MCF 10A (cell line): ENCODE results near the gene ARHGEF17. TPM values are rescaled to one million over a fixed set of nuclear protein-coding genes. Genes with fewer than 3 reads are reported as not detected.

Source experiments
- BruUV-seq: library from RNA; stranded (reverse); fragments of 400-500 nt; replicated peaks from 2 replicates; lab custom pipeline; 2021; lab: Mats Ljungman, UMichigan
- CTCF ChIA-PET: fragments of 300-600 bp; sonication (Branson Sonifier 250); formaldehyde crosslinking; extraction: SDS; loops from one replicate; lab custom pipeline; 2021; ENCODE audit warnings: antibody characterized with exemption, inconsistent platforms; lab: Yijun Ruan, JAX
- POLR2A ChIA-PET: fragments of 300-600, 350-650 bp; sonication (Branson Sonifier 250); formaldehyde crosslinking; extraction: SDS; loops from one replicate; lab custom pipeline; 2020; ENCODE audit warnings: antibody characterized with exemption, inconsistent platforms; lab: Yijun Ruan, JAX
- DNase-seq: peaks from one replicate; pipeline ENCODE4 v3.0.0-alpha.2; 2018; ENCODE audit not compliant: unreplicated experiment
- H3K27ac Mint-ChIP-seq: one replicate; pipeline ENCODE4 v1.8.0; 2022; ENCODE audit warnings: mild to moderate bottlenecking, low read depth, mixed read lengths; ENCODE audit not compliant: unreplicated experiment
- H3K27me3 Mint-ChIP-seq: one replicate; pipeline ENCODE4 v1.8.0; 2022; ENCODE audit warnings: mixed read lengths; ENCODE audit not compliant: insufficient read depth, unreplicated experiment
- H3K36me3 Mint-ChIP-seq: one replicate; pipeline ENCODE4 v1.8.0; 2022; ENCODE audit warnings: mild to moderate bottlenecking, moderate library complexity, mixed read lengths; ENCODE audit not compliant: insufficient read depth, unreplicated experiment
- H3K4me1 Mint-ChIP-seq: one replicate; pipeline ENCODE4 v1.8.0; 2022; ENCODE audit warnings: mixed read lengths; ENCODE audit not compliant: insufficient read depth, unreplicated experiment
- H3K4me3 Mint-ChIP-seq: one replicate; pipeline ENCODE4 v1.8.0; 2022; ENCODE audit warnings: mild to moderate bottlenecking, moderate library complexity, mixed read lengths; ENCODE audit not compliant: unreplicated experiment
- H3K9me3 Mint-ChIP-seq: one replicate; pipeline ENCODE4 v1.8.0; 2022; ENCODE audit warnings: mixed read lengths; ENCODE audit not compliant: unreplicated experiment
- CTCF ChIP-seq: fragments of 200-600 bp; IDR thresholded peaks from one replicate; pipeline ENCODE4 v1.8.0; 2022; ENCODE audit warnings: antibody characterized with exemption, mild to moderate bottlenecking; ENCODE audit not compliant: unreplicated experiment
- intact Hi-C: fragments of 100-400 bp; cut with micrococcal nuclease; formaldehyde crosslinking; loops from 2 replicates; pipeline ENCODE4 v1.14.1; 2022
- total RNA-seq: library from RNA; stranded (reverse); gene quantifications from 2 replicates; pipeline ENCODE4 v1.2.3, GENCODE V29; 2022

The ARHGEF17 gene
- total RNA-seq, 1 experiment from 2014 or later: 27.6 TPM

GRCh38 chr11:73262851-73263495 lies 45.1 kb upstream of the ARHGEF17 start:
- no peak for TF ChIP-seq CTCF
- peak; percentile 77 for DNase-seq
- ChIA-PET POLR2A (interaction anchor here (0.5 to 1.5 kb wide), 6 partner anchors 13 to 538 kb away, joined by 3 to 4 read pairs (median 4); partner anchors contain the start of gene ATG16L2), CTCF (interaction anchor here (0.6 to 3.9 kb wide), 7 partner anchors 14 to 416 kb away, joined by 3 to 12 read pairs (median 3); no protein-coding TSS in a partner anchor)
- Mint-ChIP-seq H3K27ac (no peak overlapping the region), H3K27me3 (peaks cover 22% of the 10 kb centered on the region), H3K4me3 (no peak overlapping the region), H3K4me1 (peaks cover 6% of the 10 kb centered on the region), H3K36me3 (no peaks in the 10 kb centered on the region), H3K9me3 (no peaks in the 10 kb centered on the region)
- intact Hi-C loops: no loop called here
- no TSS peak for BruUV-seq

GRCh38 chr11:73263640-73264039 lies 44.4 kb upstream of the ARHGEF17 start:
- BruUV-seq: no TSS peak

GRCh38 chr11:73265278-73265810 lies 42.7 kb upstream of the ARHGEF17 start:
- H3K27me3 Mint-ChIP-seq: peaks cover 22% of the 10 kb centered on the region
- H3K9me3 Mint-ChIP-seq: no peaks in the 10 kb centered on the region

More at GRCh38 chr11:73263640-73264039, 44.4 kb upstream of the ARHGEF17 start:
- H3K4me1 Mint-ChIP-seq: peaks cover 6% of the 10 kb centered on the region
- peaks cover 22% of the 10 kb centered on the region for H3K27me3 Mint-ChIP-seq
- TF ChIP-seq CTCF: no peak
- ChIA-PET POLR2A (interaction anchor here (1.5 kb wide), 1 partner anchor 449 kb away, joined by 4 read pairs; the partner anchor contains the start of gene ATG16L2), CTCF (interaction anchor here (0.6 to 3.9 kb wide), 4 partner anchors 86 to 792 kb away, joined by 3 to 12 read pairs (median 3); no protein-coding TSS in a partner anchor)
- no peaks in the 10 kb centered on the region for H3K9me3 Mint-ChIP-seq
- H3K4me3 Mint-ChIP-seq: no peak overlapping the region
- H3K27ac Mint-ChIP-seq: no peak overlapping the region
- no peak for DNase-seq
- H3K36me3 Mint-ChIP-seq: no peaks in the 10 kb centered on the region
- intact Hi-C loops: no loop called here

More at GRCh38 chr11:73265278-73265810, 42.7 kb upstream of the ARHGEF17 start:
- TF ChIP-seq CTCF: no peak
- DNase-seq: no peak
- ChIA-PET CTCF (interaction anchor here (0.5 to 3.9 kb wide), 4 partner anchors 24 to 405 kb away, joined by 3 to 12 read pairs (median 5); no protein-coding TSS in a partner anchor), POLR2A (interaction anchor here (0.6 kb wide), 1 partner anchor 332 kb away, joined by 5 read pairs; no protein-coding TSS in a partner anchor)
- H3K27ac Mint-ChIP-seq: no peak overlapping the region
- peaks cover 6% of the 10 kb centered on the region for H3K4me1 Mint-ChIP-seq
- intact Hi-C loops: no loop called here
- no TSS peak for BruUV-seq
- no peaks in the 10 kb centered on the region for H3K36me3 Mint-ChIP-seq
- H3K4me3 Mint-ChIP-seq: no peak overlapping the region
